Uterus (tissue), 2 donors: ENCODE data around the gene PRR35.

ENCODE experiments used
- CTCF ChIP-seq, 4 experiments: fragments of 200-600 bp in 2 of 4; fragments of 450-650 bp in 2 of 4; sonication (generic) in 2 of 4; IDR thresholded peaks; one replicate each; pipeline ENCODE4 v1.5.1; 2016 to 2019; ENCODE audit warnings: antibody characterized with exemption in 4 of 4, mild to moderate bottlenecking in 2 of 4, moderate library complexity in 1 of 4
- POLR2A ChIP-seq, 2 donors: fragments of 450-650 bp; IDR thresholded peaks; one replicate each; pipeline ENCODE4 v1.6.1; 2016; ENCODE audit warnings: antibody characterized with exemption in 2 of 2, mild to moderate bottlenecking in 1 of 2, moderate library complexity in 1 of 2

- TF ChIP-seq CTCF (IDR thresholded peaks at IDR 0.05) (no peak), POLR2A (IDR thresholded peaks at IDR 0.05) (no peak)
These were observed 49.8 kb downstream of the PRR35 start for GRCh38 chr16:609984-610383.
